Spleen (tissue), 11 donors: Measurements from ENCODE around the gene TSPAN15. TPM values are rescaled to one million over a fixed set of nuclear protein-coding genes. Genes with fewer than 3 reads are reported as not detected.

ENCODE experiments used
- DNase-seq: peaks from one replicate; pipeline ENCODE4 v3.0.0-alpha.2; 2020
- H3K27ac ChIP-seq, 8 donors: fragments of 200-600 bp; sonication (generic) in 7 of 8; 1 replicate in 4 of 8; 2 replicates in 4 of 8; pipeline versions ENCODE4 v1.5.0 to v1.8.0; 2016 to 2021; ENCODE audit warnings: inconsistent platforms in 4 of 8, mild to moderate bottlenecking in 4 of 8, moderate library complexity in 1 of 8
- H3K27me3 ChIP-seq, 7 donors: fragments of 200-600 bp; sonication (generic) in 6 of 7; replicated peaks in 1 of 7; 1 replicate in 4 of 7; 2 replicates in 3 of 7; pipeline versions ENCODE4 v1.5.0 to v1.8.0; 2016 to 2021; ENCODE audit warnings: inconsistent platforms in 3 of 7, mild to moderate bottlenecking in 1 of 7
- H3K36me3 ChIP-seq, 6 donors: fragments of 200-600 bp; sonication (generic) in 5 of 6; 1 replicate in 4 of 6; 2 replicates in 2 of 6; pipeline versions ENCODE4 v1.5.0 to v1.8.0; 2016 to 2021; ENCODE audit warnings: inconsistent platforms in 2 of 6
- H3K4me1 ChIP-seq, 6 donors: fragments of 200-600 bp; sonication (generic) in 5 of 6; 1 replicate in 3 of 6; 2 replicates in 3 of 6; pipeline versions ENCODE4 v1.5.0 to v1.8.0; 2016 to 2021; ENCODE audit warnings: inconsistent platforms in 3 of 6
- H3K4me3 ChIP-seq, 8 donors: fragments of 200-600 bp; sonication (generic) in 7 of 8; 1 replicate in 4 of 8; 2 replicates in 4 of 8; pipeline versions ENCODE4 v1.5.0 to v1.8.0; 2016 to 2021; ENCODE audit warnings: inconsistent platforms in 4 of 8, mild to moderate bottlenecking in 4 of 8, moderate library complexity in 2 of 8
- H3K9me3 ChIP-seq, 8 donors: fragments of 200-600 bp; sonication (generic) in 7 of 8; 1 replicate in 4 of 8; 2 replicates in 4 of 8; pipeline versions ENCODE4 v1.5.0 to v1.8.0; 2016 to 2021; ENCODE audit warnings: inconsistent platforms in 4 of 8
- POLR2A ChIP-seq, 3 donors: fragments of 450-650 bp; IDR thresholded peaks; one replicate each; pipeline ENCODE4 v1.5.1; 2017; ENCODE audit warnings: antibody characterized with exemption in 3 of 3, mild to moderate bottlenecking in 1 of 3
- POLR2AphosphoS5 ChIP-seq, 3 donors: sonication (generic); formaldehyde crosslinking; IDR thresholded peaks; one replicate each; pipeline ENCODE4 v1.5.1; 2017; ENCODE audit warnings: antibody characterized with exemption in 3 of 3
- WGBS, 5 donors: extraction: QIAGEN DNeasy Blood & Tissue Kit in 3 of 5; methylation state at CpG; one replicate each; pipeline versions ENCODE4 v1.1.5 to v1.1.7; 2013 to 2018; 5-methylcytosine and 5-hydroxymethylcytosine counted together
- intact Hi-C: fragments of 100-400 bp; cut with DNase I; formaldehyde crosslinking; loops from one replicate; pipeline ENCODE4 v1.15.0; 2023; ENCODE audit warnings: low total_unique reads
- polyA plus RNA-seq, 3 donors: library from polyadenylated mRNA; stranded (reverse); fragments of 200-250 nt; gene quantifications; one replicate each; pipeline ENCODE4 v1.2.1, GENCODE V29; 2013
- total RNA-seq, 7 donors: library from RNA; depleted of rRNA in 3 of 7; stranded (reverse); fragments of >200 nt in 3 of 7; fragmentation: NEBNext Ultra II Directional in 4 of 7; extraction: Animal tissue kit (Norgen Biotek cat#: 25700) in 4 of 7; gene quantifications; one replicate each; pipeline versions ENCODE4 v1.1.0 to v1.2.1, GENCODE V29; 2016 to 2021
- TF ChIP-seq, protein P1 (sequence below), 11 experiments: fragments of 200-600 bp in 7 of 11; fragments of 450-650 bp in 4 of 11; sonication (generic) in 4 of 11; IDR thresholded peaks in 8 of 11; conservative IDR thresholded peaks in 3 of 11; 1 replicate in 7 of 11; 2 replicates in 4 of 11; pipeline versions ENCODE4 v1.4.0 to v1.8.0; 2016 to 2021; ENCODE audit warnings: antibody characterized with exemption in 11 of 11, inconsistent platforms in 4 of 11, mild to moderate bottlenecking in 1 of 11
- donor health status: healthy with polysubstance abuse.
- donor health status: DM: no; HTN: no; CAD: no; lungs with moderate emphysema.
- donor health status: DM: no; HTN: no; CAD: no.
- donor health status: Bipolar disorder and iron deficiency.
- donor health status: healthy.
- donor health status: DM: no; HTN: no; CAD: no.
- donor health status: DM: yes; HTN: yes; CAD: no.

The TSPAN15 gene
- total and polyA plus RNA-seq, 10 donors = 13.5 to 68.4 (median 41.3) TPM

DNA sequence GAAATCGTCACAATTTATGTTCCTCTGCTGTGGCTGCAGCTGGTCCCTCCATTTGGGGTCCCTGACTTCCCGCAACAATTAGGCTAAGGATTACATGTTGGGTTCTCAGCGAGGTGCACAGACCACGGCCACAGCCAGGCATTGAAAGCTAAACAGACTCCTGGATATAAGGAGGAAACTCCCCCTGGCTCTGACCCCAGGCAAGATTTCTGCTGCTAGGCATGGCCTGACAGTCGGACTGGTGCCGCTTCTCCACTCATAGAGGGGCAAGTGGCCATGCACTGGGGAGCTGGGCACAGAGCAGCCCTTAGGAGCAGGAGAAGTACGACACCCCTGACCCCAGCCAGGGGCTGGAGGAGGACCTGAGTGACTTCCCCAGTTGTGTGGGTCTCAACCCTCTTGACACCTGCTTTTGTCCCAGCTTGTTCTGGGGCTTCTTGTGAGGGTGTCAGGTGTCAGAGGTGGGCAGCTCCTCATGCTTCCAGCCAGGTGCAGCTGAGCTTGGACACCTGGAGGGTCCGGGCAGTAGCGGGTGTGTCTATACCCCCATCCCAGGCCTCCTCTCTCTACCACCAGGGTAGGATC is 38.3 kb downstream of the TSPAN15 start:
- Histone ChIP-seq H3K27ac (no peak overlapping the region), H3K36me3 (peaks cover 0 to 28% (median 0%) of the 10 kb centered on the region in 6 donors), H3K4me3 (no peak overlapping the region), H3K27me3 (no peaks in the 10 kb centered on the region), H3K4me1 (peaks cover 0 to 24% (median 3%) of the 10 kb centered on the region in 6 donors), H3K9me3 (peaks cover 0 to 31% (median 22%) of the 10 kb centered on the region in 8 donors)
- intact Hi-C loops = no loop called here
- TF ChIP-seq, protein P1, sequence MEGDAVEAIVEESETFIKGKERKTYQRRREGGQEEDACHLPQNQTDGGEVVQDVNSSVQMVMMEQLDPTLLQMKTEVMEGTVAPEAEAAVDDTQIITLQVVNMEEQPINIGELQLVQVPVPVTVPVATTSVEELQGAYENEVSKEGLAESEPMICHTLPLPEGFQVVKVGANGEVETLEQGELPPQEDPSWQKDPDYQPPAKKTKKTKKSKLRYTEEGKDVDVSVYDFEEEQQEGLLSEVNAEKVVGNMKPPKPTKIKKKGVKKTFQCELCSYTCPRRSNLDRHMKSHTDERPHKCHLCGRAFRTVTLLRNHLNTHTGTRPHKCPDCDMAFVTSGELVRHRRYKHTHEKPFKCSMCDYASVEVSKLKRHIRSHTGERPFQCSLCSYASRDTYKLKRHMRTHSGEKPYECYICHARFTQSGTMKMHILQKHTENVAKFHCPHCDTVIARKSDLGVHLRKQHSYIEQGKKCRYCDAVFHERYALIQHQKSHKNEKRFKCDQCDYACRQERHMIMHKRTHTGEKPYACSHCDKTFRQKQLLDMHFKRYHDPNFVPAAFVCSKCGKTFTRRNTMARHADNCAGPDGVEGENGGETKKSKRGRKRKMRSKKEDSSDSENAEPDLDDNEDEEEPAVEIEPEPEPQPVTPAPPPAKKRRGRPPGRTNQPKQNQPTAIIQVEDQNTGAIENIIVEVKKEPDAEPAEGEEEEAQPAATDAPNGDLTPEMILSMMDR (IDR thresholded peaks at IDR 0.05 in 8 of 11, conservative IDR thresholded peaks at IDR 0.05 in 3 of 11) = no peak
- peak; percentile 56 for DNase-seq
- WGBS, 5 donors = 87 to 96% (median 93%) methylated on average over 6 to 9 of the region's 9 CpGs

DNA sequence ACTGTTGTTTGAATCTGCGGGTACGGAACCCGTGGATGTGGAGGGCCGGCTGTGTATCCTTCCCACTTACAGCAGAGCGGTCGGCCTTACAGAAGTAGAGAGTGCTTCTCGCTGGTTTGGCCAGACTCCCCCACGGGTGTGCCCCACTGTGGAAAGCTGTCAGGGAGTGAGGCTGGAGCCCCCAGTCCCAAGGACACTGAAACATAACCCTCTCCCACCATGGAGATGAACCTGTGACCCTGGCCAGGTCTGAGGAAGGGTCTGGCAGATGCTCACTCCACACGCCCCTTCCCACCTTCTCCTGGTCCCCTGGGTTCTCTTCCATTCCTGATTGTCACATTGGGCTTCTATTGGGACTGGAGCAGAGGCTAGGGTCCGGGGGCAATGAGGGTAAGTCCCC is 39.6 kb downstream of the TSPAN15 start:
- intact Hi-C loops = no loop called here
- peak; percentile 48 for DNase-seq

DNA sequence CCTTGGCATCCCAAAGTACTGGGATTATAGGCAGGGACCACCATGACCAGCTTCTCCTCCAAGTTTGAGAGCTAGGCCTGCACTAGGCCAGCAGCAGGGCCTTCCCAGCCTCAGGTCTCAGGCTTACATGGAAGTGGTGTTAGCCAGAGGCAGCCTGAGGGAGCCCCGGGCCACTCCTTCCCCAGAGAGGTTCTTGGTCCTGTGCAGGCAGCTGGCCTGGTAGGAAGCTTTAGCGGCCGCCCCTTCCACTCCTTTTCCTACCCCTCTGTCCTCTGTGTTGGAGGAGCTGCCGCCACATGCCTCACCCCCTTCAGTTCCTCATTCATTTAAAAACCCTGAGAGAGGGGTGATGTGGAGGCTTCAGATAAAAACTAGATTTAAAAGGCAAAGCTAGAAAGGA is 40.3 kb downstream of the TSPAN15 start:
- intact Hi-C loops = no loop called here
- Histone ChIP-seq H3K27me3 (no peaks in the 10 kb centered on the region), H3K9me3 (peaks cover 0 to 31% (median 22%) of the 10 kb centered on the region in 8 donors), H3K4me3 (no peak overlapping the region), H3K4me1 (peaks cover 0 to 19% (median 3%) of the 10 kb centered on the region in 6 donors), H3K27ac (no peak overlapping the region), H3K36me3 (peaks cover 0 to 29% (median 0%) of the 10 kb centered on the region in 6 donors)
- peak; percentile 64 for DNase-seq
- TF ChIP-seq, protein P1 (IDR thresholded peaks at IDR 0.05 in 8 of 11, conservative IDR thresholded peaks at IDR 0.05 in 3 of 11) = no peak
- no peak for TF ChIP-seq POLR2AphosphoS5 (IDR thresholded peaks at IDR 0.05)
- TF ChIP-seq POLR2A (IDR thresholded peaks at IDR 0.05) = no peak
- WGBS, 5 donors = 55 to 66% (median 59%) methylated on average over 3 to 4 of the region's 4 CpGs

More for the DNA sequence above, 39.6 kb downstream of the TSPAN15 start:
- WGBS, 5 donors = 88 to 96% (median 91%) methylated on average over 10 of the region's 10 CpGs
- Histone ChIP-seq H3K9me3 (peaks cover 0 to 31% (median 22%) of the 10 kb centered on the region in 8 donors), H3K4me3 (no peak overlapping the region), H3K4me1 (peaks cover 0 to 24% (median 3%) of the 10 kb centered on the region in 6 donors), H3K27ac (no peak overlapping the region), H3K36me3 (peaks cover 0 to 25% (median 0%) of the 10 kb centered on the region in 6 donors), H3K27me3 (no peaks in the 10 kb centered on the region)
- TF ChIP-seq, protein P1 (IDR thresholded peaks at IDR 0.05 in 8 of 11, conservative IDR thresholded peaks at IDR 0.05 in 3 of 11) = no peak
- TF ChIP-seq POLR2AphosphoS5 (IDR thresholded peaks at IDR 0.05) = no peak
- no peak for TF ChIP-seq POLR2A (IDR thresholded peaks at IDR 0.05)

DNA sequence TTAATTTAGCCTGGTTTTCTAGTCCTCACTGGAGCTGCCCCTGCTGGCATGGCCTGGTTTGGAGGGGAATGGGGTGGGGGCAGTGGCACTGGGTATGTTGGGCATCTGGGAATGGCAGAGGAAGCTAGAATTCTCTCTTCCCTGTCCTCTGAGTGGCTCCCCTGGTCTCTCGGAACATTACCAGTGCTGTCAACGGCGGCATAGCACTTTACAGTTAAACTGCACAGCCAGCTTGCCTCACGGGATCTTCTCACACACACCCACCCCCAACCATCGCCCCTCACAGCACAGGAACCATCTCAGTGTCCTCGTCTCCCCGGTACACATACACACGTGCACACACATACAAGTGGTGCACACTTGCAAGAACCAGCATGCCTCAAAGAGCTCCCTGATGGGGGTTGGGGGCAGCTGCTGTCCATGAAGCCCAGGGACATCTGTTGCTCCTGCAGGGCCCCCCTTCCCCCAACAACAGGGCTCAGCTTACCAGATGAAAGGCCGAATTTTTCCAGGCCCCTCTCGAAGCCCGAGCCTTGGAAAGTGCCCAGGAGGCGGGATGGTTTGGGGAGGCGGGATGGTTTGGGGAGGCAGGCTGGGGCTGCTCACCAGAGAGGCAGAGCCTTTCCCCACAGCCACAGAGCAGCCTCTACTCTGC is 41.0 kb downstream of the TSPAN15 start:
- peak; percentile 19 for DNase-seq
- TF ChIP-seq, protein P1 (IDR thresholded peaks at IDR 0.05 in 8 of 11, conservative IDR thresholded peaks at IDR 0.05 in 3 of 11) = no peak
- no peak for TF ChIP-seq POLR2AphosphoS5 (IDR thresholded peaks at IDR 0.05)
- no peak for TF ChIP-seq POLR2A (IDR thresholded peaks at IDR 0.05)
- Histone ChIP-seq H3K27ac (peak overlapping the region in 1 of 8 donors; percentile 17), H3K36me3 (peaks cover 0 to 29% (median 0%) of the 10 kb centered on the region in 6 donors), H3K4me1 (peaks cover 0 to 17% (median 3%) of the 10 kb centered on the region in 6 donors), H3K4me3 (no peak overlapping the region), H3K27me3 (no peaks in the 10 kb centered on the region), H3K9me3 (peaks cover 0 to 30% (median 22%) of the 10 kb centered on the region in 8 donors)
- intact Hi-C loops = no loop called here
- 78 to 89% (median 85%) methylated on average over 10 to 13 of the region's 13 CpGs for WGBS, 5 donors
